NCI-H2227 (cell line): Measurements from ENCODE around the gene JCHAIN.
"Not testable (repeated sequence)": the region's sequence is repeated elsewhere in the genome, so short reads cannot be mapped to it uniquely, and the experiment has no call there.

ENCODE experiments used
- DNase-seq: peaks from one replicate; lab custom pipeline; 2025; ENCODE audit not compliant: unreplicated experiment; lab: John Stamatoyannopoulos, UW

The JCHAIN gene

GRCh38 chr4:70650741-70651140 is 15.6 kb downstream of the JCHAIN start:
- DNase-seq: not testable (repeated sequence)

GRCh38 chr4:70640192-70640591 is 26.1 kb downstream of the JCHAIN start:
- no peak for DNase-seq

- no peak for DNase-seq
Observed at GRCh38 chr4:70637239-70637913, 28.9 kb downstream of the JCHAIN start.

- no peak for DNase-seq
Observed at GRCh38 chr4:70634482-70634881, 31.8 kb downstream of the JCHAIN start.

- no peak for DNase-seq
Observed at GRCh38 chr4:70632028-70632427, 34.3 kb downstream of the JCHAIN start.

- DNase-seq: no peak
Observed at GRCh38 chr4:70630162-70630561, 36.1 kb downstream of the JCHAIN start.

- no peak for DNase-seq
Observed at GRCh38 chr4:70629469-70630090, 36.7 kb downstream of the JCHAIN start.

GRCh38 chr4:70628444-70628843 is 37.9 kb downstream of the JCHAIN start, which contains the start of gene ENAM:
Gene ENAM, plus strand, starts transcription at chr4:70628744. Its CDS starts 757 bp downstream, at chr4:70629501.
- DNase-seq: no peak

GRCh38 chr4:70627620-70628019 is 38.7 kb downstream of the JCHAIN start:
- DNase-seq: no peak

GRCh38 chr4:70624226-70624793 is 42.0 kb downstream of the JCHAIN start:
- DNase-seq: no peak

- no peak for DNase-seq
Observed at GRCh38 chr4:70623323-70623722, 43.0 kb downstream of the JCHAIN start.

- DNase-seq: no peak
Observed at GRCh38 chr4:70619778-70620177, 46.5 kb downstream of the JCHAIN start.

- DNase-seq: no peak
Observed at GRCh38 chr4:70619288-70619687, 47.0 kb downstream of the JCHAIN start.

- no peak for DNase-seq
Observed at GRCh38 chr4:70614184-70614555, 52.1 kb downstream of the JCHAIN start.

- DNase-seq: no peak
Observed at GRCh38 chr4:70613306-70614183, 52.8 kb downstream of the JCHAIN start.

- DNase-seq: no peak
Observed at GRCh38 chr4:70608324-70608723, 58.0 kb downstream of the JCHAIN start.

- DNase-seq: no peak
Observed at GRCh38 chr4:70607334-70607853, 58.9 kb downstream of the JCHAIN start.

GRCh38 chr4:70606459-70606858 is 59.8 kb downstream of the JCHAIN start:
- DNase-seq: no peak
